ENCODE measurements around the gene ODAD3.
"Not testable (repeated sequence)": the region's sequence is repeated elsewhere in the genome, so short reads cannot be mapped to it uniquely, and the experiment has no call there.

DNA sequence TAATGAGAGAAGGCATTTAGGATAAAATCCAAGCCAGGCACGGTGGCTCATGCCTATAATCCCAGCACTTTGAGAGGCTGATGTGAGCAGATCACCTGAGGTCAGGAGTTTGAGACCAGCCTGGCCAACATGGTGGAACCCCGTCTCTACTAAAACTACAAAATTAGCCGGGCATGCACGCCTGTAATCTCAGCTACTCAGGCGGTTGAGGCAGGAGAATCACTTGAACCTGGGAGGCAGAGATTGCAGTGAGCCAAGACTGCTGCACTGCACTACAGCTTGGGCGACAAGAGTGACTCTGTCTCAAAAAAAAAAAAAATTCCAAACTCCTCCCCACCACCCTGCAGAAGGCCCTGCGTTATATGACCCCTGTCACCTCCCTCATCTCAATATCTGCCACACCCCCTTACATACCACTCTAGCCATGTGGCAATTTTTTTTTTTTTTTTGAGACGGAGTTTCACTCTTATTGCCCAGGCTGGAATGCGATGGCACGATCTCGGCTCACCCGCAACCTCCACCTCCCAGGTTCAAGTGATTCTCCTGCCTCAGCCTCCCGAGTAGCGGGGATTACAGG lies 55.6 kb downstream of the ODAD3 start:
- TF ChIP-seq POLR2AphosphoS5 (IDR thresholded peaks at IDR 0.05); POLR2A (IDR thresholded peaks at IDR 0.05; ENCODE audit: low read depth); EP300 (IDR thresholded peaks at IDR 0.05): not testable (repeated sequence)
- TF ChIP-seq, protein P1, sequence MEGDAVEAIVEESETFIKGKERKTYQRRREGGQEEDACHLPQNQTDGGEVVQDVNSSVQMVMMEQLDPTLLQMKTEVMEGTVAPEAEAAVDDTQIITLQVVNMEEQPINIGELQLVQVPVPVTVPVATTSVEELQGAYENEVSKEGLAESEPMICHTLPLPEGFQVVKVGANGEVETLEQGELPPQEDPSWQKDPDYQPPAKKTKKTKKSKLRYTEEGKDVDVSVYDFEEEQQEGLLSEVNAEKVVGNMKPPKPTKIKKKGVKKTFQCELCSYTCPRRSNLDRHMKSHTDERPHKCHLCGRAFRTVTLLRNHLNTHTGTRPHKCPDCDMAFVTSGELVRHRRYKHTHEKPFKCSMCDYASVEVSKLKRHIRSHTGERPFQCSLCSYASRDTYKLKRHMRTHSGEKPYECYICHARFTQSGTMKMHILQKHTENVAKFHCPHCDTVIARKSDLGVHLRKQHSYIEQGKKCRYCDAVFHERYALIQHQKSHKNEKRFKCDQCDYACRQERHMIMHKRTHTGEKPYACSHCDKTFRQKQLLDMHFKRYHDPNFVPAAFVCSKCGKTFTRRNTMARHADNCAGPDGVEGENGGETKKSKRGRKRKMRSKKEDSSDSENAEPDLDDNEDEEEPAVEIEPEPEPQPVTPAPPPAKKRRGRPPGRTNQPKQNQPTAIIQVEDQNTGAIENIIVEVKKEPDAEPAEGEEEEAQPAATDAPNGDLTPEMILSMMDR (IDR thresholded peaks at IDR 0.05), result not testable (repeated sequence)

All from esophagus muscularis mucosa (tissue), 4 donors.